Testis (tissue), 2 donors: Measurements from ENCODE around the gene PIEZO1.

Experiments used
- POLR2A ChIP-seq: fragments of 450-650 bp; IDR thresholded peaks from one replicate; pipeline ENCODE4 v1.6.1; 2017; ENCODE audit warnings: antibody characterized with exemption, mild to moderate bottlenecking, moderate library complexity
- TF ChIP-seq, protein P1 (sequence below), 3 experiments: fragments of 450-650 bp in 2 of 3; fragments of 200-600 bp in 1 of 3; sonication (generic) in 1 of 3; IDR thresholded peaks; one replicate each; pipeline ENCODE4 v1.5.1; 2016 to 2019; ENCODE audit warnings: antibody characterized with exemption in 3 of 3, mild to moderate bottlenecking in 2 of 3, moderate library complexity in 1 of 3

DNA sequence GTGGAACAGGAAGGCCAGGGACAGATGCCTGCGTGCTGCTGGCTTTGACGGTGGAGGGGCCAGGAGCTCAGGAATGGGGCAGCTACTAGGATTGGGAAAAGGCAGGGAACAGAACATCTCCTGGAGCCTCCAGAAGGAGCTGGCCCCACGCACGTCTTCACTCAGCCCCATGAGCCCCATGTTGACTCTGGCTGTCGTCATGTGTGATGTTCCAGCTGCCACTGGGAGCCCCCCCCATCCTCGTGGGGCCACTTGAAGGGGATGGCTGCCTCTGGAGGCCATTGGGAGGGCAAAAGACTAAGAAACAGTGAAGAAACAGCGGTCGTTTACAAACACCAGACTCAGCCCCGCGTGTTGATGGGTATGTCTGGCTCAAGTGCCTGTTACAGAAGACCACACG lies 45.2 kb upstream of the PIEZO1 start:
- TF ChIP-seq, protein P1, sequence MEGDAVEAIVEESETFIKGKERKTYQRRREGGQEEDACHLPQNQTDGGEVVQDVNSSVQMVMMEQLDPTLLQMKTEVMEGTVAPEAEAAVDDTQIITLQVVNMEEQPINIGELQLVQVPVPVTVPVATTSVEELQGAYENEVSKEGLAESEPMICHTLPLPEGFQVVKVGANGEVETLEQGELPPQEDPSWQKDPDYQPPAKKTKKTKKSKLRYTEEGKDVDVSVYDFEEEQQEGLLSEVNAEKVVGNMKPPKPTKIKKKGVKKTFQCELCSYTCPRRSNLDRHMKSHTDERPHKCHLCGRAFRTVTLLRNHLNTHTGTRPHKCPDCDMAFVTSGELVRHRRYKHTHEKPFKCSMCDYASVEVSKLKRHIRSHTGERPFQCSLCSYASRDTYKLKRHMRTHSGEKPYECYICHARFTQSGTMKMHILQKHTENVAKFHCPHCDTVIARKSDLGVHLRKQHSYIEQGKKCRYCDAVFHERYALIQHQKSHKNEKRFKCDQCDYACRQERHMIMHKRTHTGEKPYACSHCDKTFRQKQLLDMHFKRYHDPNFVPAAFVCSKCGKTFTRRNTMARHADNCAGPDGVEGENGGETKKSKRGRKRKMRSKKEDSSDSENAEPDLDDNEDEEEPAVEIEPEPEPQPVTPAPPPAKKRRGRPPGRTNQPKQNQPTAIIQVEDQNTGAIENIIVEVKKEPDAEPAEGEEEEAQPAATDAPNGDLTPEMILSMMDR (IDR thresholded peaks at IDR 0.05), result no peak
- no peak for TF ChIP-seq POLR2A
